ENCODE data around the gene DNAJC27. TPM values are rescaled to one million over a fixed set of nuclear protein-coding genes. Genes with fewer than 3 reads are reported as not detected.
A peak's percentile ranks its signal among the peaks of the same experiment; 100 is the strongest.

Gene DNAJC27
- total RNA-seq, 2 donors from 2014 or later, result 15.0 to 27.2 TPM

DNA sequence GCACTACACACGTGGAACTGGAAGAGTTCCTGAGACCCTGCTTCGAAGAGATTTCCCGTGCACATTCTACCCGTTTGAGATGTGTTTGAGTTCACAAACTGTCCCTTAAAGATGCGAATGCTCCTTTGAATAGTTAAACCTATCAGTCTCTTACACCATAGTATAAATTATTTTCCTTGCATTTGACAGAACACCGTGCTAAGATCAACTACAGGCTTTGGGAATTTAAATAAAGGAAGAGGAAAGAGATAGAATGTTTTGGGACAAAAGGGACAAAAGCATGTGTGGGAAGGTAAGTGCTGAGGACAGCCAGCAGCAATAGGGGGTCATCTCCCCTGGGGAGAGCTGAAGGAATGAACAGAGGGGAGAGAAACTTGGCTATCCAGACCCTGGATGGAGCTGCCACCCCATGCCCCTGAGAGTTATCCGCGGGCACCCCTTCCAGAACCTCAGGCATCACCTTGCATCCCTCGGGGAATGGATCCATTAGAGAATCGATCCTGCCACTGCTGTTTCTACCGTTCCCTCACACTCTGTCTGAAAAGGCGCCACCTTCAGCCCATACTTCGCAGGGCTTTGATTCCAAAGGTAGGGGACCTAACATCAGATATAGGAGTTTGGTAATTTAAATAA lies 50.8 kb downstream of the DNAJC27 start:
- DNase-seq (ENCODE audit: low spot score) (no peak), ATAC-seq (ENCODE audit: insufficient number of reproducible peaks, low FRiP score, low read depth) (no peak)
- Histone ChIP-seq H3K36me3 (no peaks in the 10 kb centered on the region), H3K4me1 (ENCODE audit: control insufficient read depth in 1 of 2, low read depth in 2 of 2) (peaks cover 7 to 35% of the 10 kb centered on the region in 2 donors), H3K4me3 (peak overlapping the region; percentile 82), H3K27me3 (replicated peaks; ENCODE audit: insufficient read depth) (no peaks in the 10 kb centered on the region), H3K9me3 (no peaks in the 10 kb centered on the region), H3K27ac (no peak overlapping the region)
- TF ChIP-seq, protein P1, sequence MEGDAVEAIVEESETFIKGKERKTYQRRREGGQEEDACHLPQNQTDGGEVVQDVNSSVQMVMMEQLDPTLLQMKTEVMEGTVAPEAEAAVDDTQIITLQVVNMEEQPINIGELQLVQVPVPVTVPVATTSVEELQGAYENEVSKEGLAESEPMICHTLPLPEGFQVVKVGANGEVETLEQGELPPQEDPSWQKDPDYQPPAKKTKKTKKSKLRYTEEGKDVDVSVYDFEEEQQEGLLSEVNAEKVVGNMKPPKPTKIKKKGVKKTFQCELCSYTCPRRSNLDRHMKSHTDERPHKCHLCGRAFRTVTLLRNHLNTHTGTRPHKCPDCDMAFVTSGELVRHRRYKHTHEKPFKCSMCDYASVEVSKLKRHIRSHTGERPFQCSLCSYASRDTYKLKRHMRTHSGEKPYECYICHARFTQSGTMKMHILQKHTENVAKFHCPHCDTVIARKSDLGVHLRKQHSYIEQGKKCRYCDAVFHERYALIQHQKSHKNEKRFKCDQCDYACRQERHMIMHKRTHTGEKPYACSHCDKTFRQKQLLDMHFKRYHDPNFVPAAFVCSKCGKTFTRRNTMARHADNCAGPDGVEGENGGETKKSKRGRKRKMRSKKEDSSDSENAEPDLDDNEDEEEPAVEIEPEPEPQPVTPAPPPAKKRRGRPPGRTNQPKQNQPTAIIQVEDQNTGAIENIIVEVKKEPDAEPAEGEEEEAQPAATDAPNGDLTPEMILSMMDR (IDR thresholded peaks at IDR 0.05), result no peak

GRCh38 chr2:24920098-24920808 lies 51.5 kb downstream of the DNAJC27 start, which contains the start of gene ADCY3:
Gene ADCY3, minus strand, starts transcription at chr2:24920237. Its CDS starts 1,250 bp downstream, at chr2:24918987.
- H3K27me3 ChIP-seq (replicated peaks; ENCODE audit: insufficient read depth), result no peaks in the 10 kb centered on the region
- TF ChIP-seq, protein P1 (IDR thresholded peaks at IDR 0.05), result no peak
- ATAC-seq (ENCODE audit: insufficient number of reproducible peaks, low FRiP score, low read depth) (peak; percentile 62), DNase-seq (ENCODE audit: low spot score) (no peak)
- no peaks in the 10 kb centered on the region for H3K9me3 ChIP-seq
- H3K36me3 ChIP-seq, result no peaks in the 10 kb centered on the region
- H3K4me3 ChIP-seq, result peak within 1 kb of the TSS; percentile 82
- peak within 1 kb of the TSS; percentile 26 to 48 for H3K27ac ChIP-seq
- peaks cover 7 to 42% of the 10 kb centered on the region in 2 donors for H3K4me1 ChIP-seq (ENCODE audit: control insufficient read depth in 1 of 2, low read depth in 2 of 2)

DNA sequence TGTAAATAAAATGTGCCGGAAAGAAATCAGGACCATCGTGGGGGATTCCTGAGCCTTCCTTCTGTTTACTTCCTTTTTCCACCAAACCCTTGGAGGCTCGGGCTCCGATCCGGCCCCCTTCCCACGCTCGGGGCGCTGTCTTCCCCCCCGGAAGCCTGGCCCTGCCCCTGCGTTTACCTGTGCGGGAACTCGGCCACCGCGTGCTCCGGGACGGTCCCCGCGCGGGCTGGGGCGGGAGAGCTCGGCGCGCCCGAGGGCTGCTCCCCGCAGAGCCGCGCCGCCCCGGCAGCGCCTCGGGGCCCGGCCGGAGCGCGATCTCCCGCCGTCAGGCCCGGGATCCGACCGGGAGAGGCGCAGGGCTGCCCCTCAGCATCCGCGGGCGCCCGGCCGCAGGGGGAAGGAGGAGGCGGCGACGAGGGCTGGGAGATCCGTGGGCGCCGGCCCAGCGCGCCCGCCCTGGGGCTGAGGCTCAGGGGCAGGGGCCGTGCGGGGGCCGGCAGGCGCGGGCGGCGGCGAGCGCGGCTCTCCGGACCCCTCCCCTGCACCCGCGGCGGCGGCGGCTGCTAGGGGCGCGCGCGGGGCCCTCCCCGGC lies 52.2 kb downstream of the DNAJC27 start:
- TF ChIP-seq, protein P1 (IDR thresholded peaks at IDR 0.05), result no peak
- H3K27ac ChIP-seq, result peak overlapping the region; percentile 26 to 48
- peaks cover 7 to 43% of the 10 kb centered on the region in 2 donors for H3K4me1 ChIP-seq (ENCODE audit: control insufficient read depth in 1 of 2, low read depth in 2 of 2)
- no peak for ATAC-seq (ENCODE audit: insufficient number of reproducible peaks, low FRiP score, low read depth)
- H3K4me3 ChIP-seq, result peak overlapping the region; percentile 82
- no peaks in the 10 kb centered on the region for H3K9me3 ChIP-seq
- DNase-seq (ENCODE audit: low spot score), result no peak
- H3K27me3 ChIP-seq (replicated peaks; ENCODE audit: insufficient read depth), result no peaks in the 10 kb centered on the region
- no peaks in the 10 kb centered on the region for H3K36me3 ChIP-seq

GRCh38 chr2:24919037-24919505 lies 52.7 kb downstream of the DNAJC27 start:
- DNase-seq (ENCODE audit: low spot score), result no peak
- no peaks in the 10 kb centered on the region for H3K36me3 ChIP-seq
- TF ChIP-seq, protein P1 (IDR thresholded peaks at IDR 0.05), result no peak
- H3K27me3 ChIP-seq (replicated peaks; ENCODE audit: insufficient read depth), result no peaks in the 10 kb centered on the region
- no peak for ATAC-seq (ENCODE audit: insufficient number of reproducible peaks, low FRiP score, low read depth)
- peak overlapping the region; percentile 26 to 48 for H3K27ac ChIP-seq
- peak overlapping the region; percentile 82 for H3K4me3 ChIP-seq
- peaks cover 7 to 44% of the 10 kb centered on the region in 2 donors for H3K4me1 ChIP-seq (ENCODE audit: control insufficient read depth in 1 of 2, low read depth in 2 of 2)
- H3K9me3 ChIP-seq, result no peaks in the 10 kb centered on the region

Data from thoracic aorta (tissue), 2 donors.